H9 (cell line): ENCODE data around the gene ANO3. TPM values are rescaled to one million over a fixed set of nuclear protein-coding genes. Genes with fewer than 3 reads are reported as not detected.

Experiments
- DNase-seq: peaks from one replicate; pipeline ENCODE4 v3.0.0-alpha.2; 2017
- H2AFZ ChIP-seq: one replicate; pipeline ENCODE4 v1.6.1; 2013; ENCODE audit warnings: mild to moderate bottlenecking, low read length, control low read depth, moderate library complexity
- H2AK5ac ChIP-seq: 2 replicates; pipeline ENCODE4 v1.6.1; 2013; ENCODE audit warnings: low read length, control low read depth, mixed read lengths; ENCODE audit not compliant: insufficient read length
- H2BK120ac ChIP-seq: one replicate; pipeline ENCODE4 v1.6.1; 2013; ENCODE audit warnings: low read depth, mild to moderate bottlenecking, low read length, control low read depth, inconsistent platforms; ENCODE audit not compliant: poor library complexity, severe bottlenecking
- H2BK12ac ChIP-seq: 2 replicates; pipeline ENCODE4 v1.6.1; 2013; ENCODE audit warnings: low read length, control low read depth, mixed read lengths, low read depth; ENCODE audit not compliant: insufficient read length
- H2BK15ac ChIP-seq: 2 replicates; pipeline ENCODE4 v1.6.1; 2013; ENCODE audit warnings: low read depth, low read length, control low read depth
- H2BK20ac ChIP-seq: one replicate; pipeline ENCODE4 v1.6.1; 2013; ENCODE audit warnings: low read depth, mild to moderate bottlenecking, low read length, control low read depth, inconsistent platforms; ENCODE audit not compliant: poor library complexity, severe bottlenecking
- H2BK5ac ChIP-seq: 2 replicates; pipeline ENCODE4 v1.6.1; 2013; ENCODE audit warnings: low read length, control low read depth, mixed read lengths; ENCODE audit not compliant: insufficient read length
- H3K14ac ChIP-seq: 2 replicates; pipeline ENCODE4 v1.6.1; 2013; ENCODE audit warnings: low read length, control low read depth; ENCODE audit not compliant: insufficient read depth
- H3K18ac ChIP-seq: 2 replicates; pipeline ENCODE4 v1.6.1; 2013; ENCODE audit warnings: low read depth, mild to moderate bottlenecking, mixed read lengths, low read length, control low read depth; ENCODE audit not compliant: insufficient read length
- H3K23ac ChIP-seq: 2 replicates; pipeline ENCODE4 v1.6.1; 2013; ENCODE audit warnings: low read length, control low read depth, mixed read lengths, low read depth; ENCODE audit not compliant: insufficient read length
- H3K23me2 ChIP-seq: 2 replicates; pipeline ENCODE4 v1.6.1; 2013; ENCODE audit warnings: low read depth, mild to moderate bottlenecking, mixed read lengths, low read length, control low read depth; ENCODE audit not compliant: insufficient read length, poor library complexity, severe bottlenecking
- H3K27ac ChIP-seq: 2 replicates; pipeline ENCODE4 v1.5.1; 2013; ENCODE audit warnings: low read length, control low read depth, mixed read lengths, low read depth; ENCODE audit not compliant: insufficient read length
- H3K27me3 ChIP-seq: 2 replicates; pipeline ENCODE4 v1.6.1; 2013; ENCODE audit warnings: low read length, control low read depth, inconsistent platforms; ENCODE audit not compliant: insufficient read depth
- H3K4ac ChIP-seq: 2 replicates; pipeline ENCODE4 v1.6.1; 2013; ENCODE audit warnings: low read depth, mild to moderate bottlenecking, control low read depth, inconsistent platforms, low read length, moderate library complexity
- H3K4me1 ChIP-seq: 2 replicates; pipeline ENCODE4 v1.6.1; 2013; ENCODE audit warnings: low read length, control low read depth, inconsistent platforms; ENCODE audit not compliant: insufficient read depth
- H3K4me2 ChIP-seq: 2 replicates; pipeline ENCODE4 v1.6.1; 2013; ENCODE audit warnings: low read length, control low read depth, mixed read lengths; ENCODE audit not compliant: insufficient read length, insufficient read depth
- H3K56ac ChIP-seq: 2 replicates; pipeline ENCODE4 v1.6.1; 2013; ENCODE audit warnings: low read depth, mild to moderate bottlenecking, mixed read lengths, low read length, control low read depth; ENCODE audit not compliant: insufficient read length
- H3K79me1 ChIP-seq: 2 replicates; pipeline ENCODE4 v1.6.1; 2013; ENCODE audit warnings: low read depth, mild to moderate bottlenecking, moderate library complexity, low read length, control low read depth, inconsistent platforms; ENCODE audit not compliant: insufficient read depth, poor library complexity, severe bottlenecking
- H3K79me2 ChIP-seq: 2 replicates; pipeline ENCODE4 v1.6.1; 2013; ENCODE audit warnings: low read length, control low read depth, inconsistent platforms; ENCODE audit not compliant: insufficient read depth
- H3K9ac ChIP-seq: 2 replicates; pipeline ENCODE4 v1.6.1; 2013; ENCODE audit warnings: low read length, control low read depth, mixed read lengths; ENCODE audit not compliant: insufficient read length; ENCODE audit errors: extremely low read depth
- H3K9me3 ChIP-seq: one replicate; pipeline ENCODE4 v1.6.1; 2013; ENCODE audit warnings: low read depth, low read length, inconsistent platforms; ENCODE audit not compliant: control insufficient read depth
- H3T11ph ChIP-seq: one replicate; pipeline ENCODE4 v1.6.1; 2013; ENCODE audit warnings: mild to moderate bottlenecking, low read length, control low read depth, inconsistent platforms
- H4K20me1 ChIP-seq: one replicate; pipeline ENCODE4 v1.6.1; 2013; ENCODE audit not compliant: control insufficient read depth, insufficient read length, insufficient read depth
- H4K5ac ChIP-seq: 2 replicates; pipeline ENCODE4 v1.6.1; 2013; ENCODE audit warnings: low read depth, mild to moderate bottlenecking, mixed read lengths, low read length, control low read depth; ENCODE audit not compliant: insufficient read length
- H4K8ac ChIP-seq: replicated peaks from 2 replicates; pipeline ENCODE4 v1.6.1; 2013; ENCODE audit warnings: low read length, control low read depth, mixed read lengths, low read depth; ENCODE audit not compliant: insufficient read length
- H4K91ac ChIP-seq: 2 replicates; pipeline ENCODE4 v1.6.1; 2013; ENCODE audit warnings: low read depth, mild to moderate bottlenecking, moderate library complexity, mixed read lengths, low read length, control low read depth; ENCODE audit not compliant: insufficient read length
- H3K27ac Mint-ChIP-seq, 3 experiments: 2 replicates in 2 of 3; 3 replicates in 1 of 3; pipeline ENCODE4 v1.8.0; 2020 to 2021; ENCODE audit warnings: mixed read lengths in 3 of 3, mild to moderate bottlenecking in 1 of 3, moderate library complexity in 1 of 3
- H3K27me3 Mint-ChIP-seq: 2 replicates; pipeline ENCODE4 v1.8.0; 2021; ENCODE audit warnings: low read depth, mild to moderate bottlenecking, moderate library complexity, mixed read lengths
- H3K36me3 Mint-ChIP-seq, 3 experiments: 2 replicates in 2 of 3; 3 replicates in 1 of 3; pipeline ENCODE4 v1.8.0; 2020 to 2021; ENCODE audit warnings: low read depth in 3 of 3, mixed read lengths in 3 of 3; ENCODE audit not compliant: insufficient read depth in 1 of 3
- H3K4me1 Mint-ChIP-seq, 2 experiments: 2 replicates each; pipeline ENCODE4 v1.8.0; 2020; ENCODE audit warnings: mixed read lengths in 2 of 2
- H3K4me3 Mint-ChIP-seq, 2 experiments: 2 replicates in 1 of 2; 3 replicates in 1 of 2; pipeline ENCODE4 v1.8.0; 2020 to 2021; ENCODE audit warnings: mild to moderate bottlenecking in 2 of 2, mixed read lengths in 2 of 2, moderate library complexity in 1 of 2
- H3K9me3 Mint-ChIP-seq, 2 experiments: 2 replicates in 1 of 2; 3 replicates in 1 of 2; pipeline ENCODE4 v1.8.0; 2020; ENCODE audit warnings: mild to moderate bottlenecking in 2 of 2, mixed read lengths in 2 of 2, moderate library complexity in 1 of 2
- CTCF ChIP-seq: fragments of 200-600 bp; sonication (generic); conservative IDR thresholded peaks from 3 replicates; pipeline ENCODE4 v1.8.0; 2021; ENCODE audit warnings: antibody characterized with exemption, mild to moderate bottlenecking
- WGBS: extraction: QIAGEN DNeasy Blood & Tissue Kit; methylation state at CpG from one replicate; pipeline ENCODE4 v1.1.7; 2013; ENCODE audit warnings: missing lambda C conversion rate, low lambda C conversion rate, mixed read lengths; ENCODE audit not compliant: insufficient read length; ENCODE audit errors: extremely low coverage; 5-methylcytosine and 5-hydroxymethylcytosine counted together
- total RNA-seq: library from RNA; stranded (reverse); gene quantifications from 2 replicates; pipeline ENCODE4 v1.2.1, GENCODE V29; 2021

Gene ANO3
- total RNA-seq, 1 experiment from 2014 or later = not detected

GRCh38 chr11:26710489-26710888 is 378.6 kb downstream of the ANO3 start:
- H2AK5ac ChIP-seq = no peak overlapping the region
- H3K27ac ChIP-seq = no peak overlapping the region
- Mint-ChIP-seq H3K27ac (no peak overlapping the region), H3K36me3 (no peaks in the 10 kb centered on the region), H3K4me1 (no peaks in the 10 kb centered on the region), H3K27me3 (no peaks in the 10 kb centered on the region), H3K4me3 (no peak overlapping the region), H3K9me3 (no peaks in the 10 kb centered on the region)
- H3K79me2 ChIP-seq = no peaks in the 10 kb centered on the region
- H2BK12ac ChIP-seq = no peak overlapping the region
- H4K91ac ChIP-seq = no peak overlapping the region
- H3K23me2 ChIP-seq = no peaks in the 10 kb centered on the region
- no peak for TF ChIP-seq CTCF
- no peak overlapping the region for H3K23ac ChIP-seq
- H2AFZ ChIP-seq = no peak overlapping the region
- no peaks in the 10 kb centered on the region for H3K27me3 ChIP-seq
- no peak overlapping the region for H3K4ac ChIP-seq
- no peak overlapping the region for H3K18ac ChIP-seq
- H3T11ph ChIP-seq = no peak overlapping the region
- H2BK15ac ChIP-seq = no peak overlapping the region
- no peaks in the 10 kb centered on the region for H4K20me1 ChIP-seq
- no peak overlapping the region for H3K14ac ChIP-seq
- DNase-seq = no peak
- no peak overlapping the region for H2BK20ac ChIP-seq
- no peaks in the 10 kb centered on the region for H3K9me3 ChIP-seq
- no peaks in the 10 kb centered on the region for H3K79me1 ChIP-seq
- H4K5ac ChIP-seq = no peak overlapping the region
- no peak overlapping the region for H4K8ac ChIP-seq
- H2BK5ac ChIP-seq = no peak overlapping the region
- WGBS = no CpG with 5 or more reads among the region's 2 CpGs
- no peaks in the 10 kb centered on the region for H3K4me1 ChIP-seq
- H2BK120ac ChIP-seq = no peak overlapping the region
- H3K4me2 ChIP-seq = no peak overlapping the region
- H3K56ac ChIP-seq = no peak overlapping the region
- no peak overlapping the region for H3K9ac ChIP-seq
